PC-3 (cell line): Measurements from ENCODE around the gene AMMECR1.

Experiments used
- CTCF ChIP-seq: fragments of 300-600 bp; sonication (generic); conservative IDR thresholded peaks from 2 replicates; pipeline ENCODE4 v1.5.1; 2017; ENCODE audit warnings: antibody characterized with exemption, low read depth, mild to moderate bottlenecking, low read length
- EZH2 ChIP-seq: fragments of 300-600 bp; sonication (generic); IDR thresholded peaks from one replicate; pipeline ENCODE4 v1.6.1; 2017; ENCODE audit warnings: antibody characterized with exemption, mild to moderate bottlenecking, low read length; ENCODE audit not compliant: unreplicated experiment
- EZH2phosphoT487 ChIP-seq: fragments of 300-600 bp; sonication (generic); IDR thresholded peaks from 2 replicates; pipeline ENCODE4 v1.6.1; 2018; ENCODE audit warnings: mild to moderate bottlenecking, antibody characterized with exemption, low read length, borderline replicate concordance

- TF ChIP-seq EZH2 (no peak), CTCF (no peak), EZH2phosphoT487 (no peak)
Measured at GRCh38 chrX:110258552-110258951, 59.3 kb downstream of the AMMECR1 start.
